ENCODE measurements around the gene ABHD5.

- TF ChIP-seq CTCF (IDR thresholded peaks at IDR 0.05) (no peak), POLR2A (IDR thresholded peaks at IDR 0.05) (no peak)
Measured at GRCh38 chr3:43688245-43688650, 2.5 kb upstream of the ABHD5 start.
